Stimulated activated CD8-positive, alpha-beta memory T cell treated with anti-CD3 and anti-CD28 coated beads, Interleukin-7, amount 100 ng/mL, for 1 hour (primary cell): Measurements from ENCODE around the gene PAX6.
"Not testable (repeated sequence)": the region's sequence is repeated elsewhere in the genome, so short reads cannot be mapped to it uniquely, and the experiment has no call there.

Experiments
- DNase-seq, 2 donors: peaks; one replicate each; pipeline ENCODE4 v3.0.0-alpha.2; 2020; ENCODE audit warnings: low read depth in 2 of 2

The PAX6 gene

GRCh38 chr11:31767685-31768084, 43.4 kb downstream of the PAX6 start:
- no peak for DNase-seq

- DNase-seq, result no peak
These were observed 44.1 kb downstream of the PAX6 start for GRCh38 chr11:31767066-31767465.

- no peak for DNase-seq
These were observed 46.4 kb downstream of the PAX6 start for GRCh38 chr11:31764766-31765165.

GRCh38 chr11:31764261-31764660, 46.9 kb downstream of the PAX6 start:
- DNase-seq, result no peak

GRCh38 chr11:31763296-31763695, 47.8 kb downstream of the PAX6 start:
- DNase-seq, result no peak

- DNase-seq, result no peak
These were observed 49.5 kb downstream of the PAX6 start for GRCh38 chr11:31761636-31762035.

GRCh38 chr11:31757260-31757835, 53.8 kb downstream of the PAX6 start:
- DNase-seq, result no peak

- no peak for DNase-seq
These were observed 63.5 kb downstream of the PAX6 start for GRCh38 chr11:31747581-31747980.

GRCh38 chr11:31740731-31741368, 70.3 kb downstream of the PAX6 start:
- not testable (repeated sequence) for DNase-seq

GRCh38 chr11:31740131-31740530, 71.0 kb downstream of the PAX6 start:
- no peak for DNase-seq
